NOMO-1 (cell line): Measurements from ENCODE around the gene SKAP1.

Source experiments
- DNase-seq, 2 experiments: peaks; one replicate each; lab custom pipeline; 2025; ENCODE audit not compliant: unreplicated experiment in 2 of 2; lab: John Stamatoyannopoulos, UW

Gene SKAP1

GRCh38 chr17:48429638-48430586 is at the start of gene SKAP1:
SKAP1 (minus strand) TSS chr17:48430214.
- DNase-seq, result peak; percentile 16 to 27

DNA sequence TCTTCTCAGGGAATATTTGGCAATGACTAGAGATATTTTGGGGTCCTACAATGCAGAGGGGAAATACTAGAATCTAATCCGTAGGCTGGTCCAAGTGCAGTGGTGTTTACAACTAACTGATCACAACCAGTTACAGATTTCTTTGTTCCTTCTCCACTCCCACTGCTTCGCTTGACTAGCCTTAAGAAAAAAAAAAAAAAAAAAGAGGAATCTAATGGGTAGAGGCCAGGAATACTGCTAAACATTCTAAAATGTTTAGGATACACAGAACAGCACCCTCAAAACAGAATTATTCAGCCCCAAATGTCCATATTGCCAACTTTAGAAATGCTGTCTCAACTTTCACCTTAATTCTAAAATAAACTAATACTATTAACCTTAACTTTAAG is 49.0 kb upstream of the SKAP1 start:
- no peak for DNase-seq

DNA sequence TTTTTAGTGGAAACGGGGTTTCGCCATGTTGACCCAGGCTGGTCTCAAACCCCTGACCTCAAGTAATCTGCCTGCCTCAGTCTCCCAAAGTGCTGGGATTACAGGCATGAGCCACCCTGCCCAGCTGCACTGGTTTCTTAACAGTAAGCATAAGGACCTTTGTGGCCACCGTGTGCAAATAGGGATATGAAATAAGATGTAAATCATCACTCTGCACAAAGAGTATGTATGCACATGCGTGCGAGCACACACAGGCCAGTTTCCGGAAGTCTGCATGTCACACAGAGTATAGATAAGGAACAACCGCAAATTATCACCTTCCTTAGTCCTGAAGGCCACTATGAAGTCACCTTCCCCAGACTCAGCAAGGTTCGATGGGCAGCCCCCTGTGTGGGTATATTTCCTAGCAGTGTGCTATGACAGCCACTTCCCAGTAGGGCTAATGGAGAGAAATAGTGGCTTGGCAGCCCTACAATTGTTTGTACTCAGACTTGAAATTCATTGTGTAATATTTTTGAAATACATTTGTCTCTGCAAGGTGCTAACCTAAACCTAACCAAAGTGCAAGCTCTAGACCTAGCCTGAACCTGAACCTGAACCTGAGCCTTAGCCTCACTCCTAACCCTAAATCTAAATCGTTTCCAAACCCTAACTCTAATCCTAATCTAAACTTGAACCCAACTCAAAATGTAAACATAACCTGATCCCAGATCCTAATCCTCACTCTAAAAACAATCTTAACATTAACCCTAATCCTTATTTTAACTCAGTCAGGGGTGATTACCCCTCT is 48.4 kb upstream of the SKAP1 start:
- DNase-seq, result peak; percentile 82 to 92

DNA sequence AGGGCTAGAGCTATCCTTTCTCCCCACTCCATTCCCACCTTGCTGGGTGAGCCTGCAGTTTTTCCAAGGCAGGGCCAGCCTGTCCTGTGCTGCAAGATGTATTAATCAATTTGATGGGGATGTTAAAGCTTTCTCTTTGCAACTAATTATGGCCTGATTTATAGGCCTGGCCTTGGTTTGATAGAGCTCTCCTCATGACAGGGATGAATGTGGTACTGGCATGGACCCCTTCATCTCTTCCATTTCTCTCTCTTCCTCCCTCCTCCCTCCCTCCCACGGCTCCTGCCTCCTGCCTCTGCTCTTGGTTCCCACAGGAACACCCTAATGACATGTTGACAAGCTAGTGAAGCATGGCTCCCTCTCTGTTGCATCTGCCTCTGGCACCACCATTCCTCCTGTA is 47.2 kb upstream of the SKAP1 start:
- DNase-seq, result no peak

DNA sequence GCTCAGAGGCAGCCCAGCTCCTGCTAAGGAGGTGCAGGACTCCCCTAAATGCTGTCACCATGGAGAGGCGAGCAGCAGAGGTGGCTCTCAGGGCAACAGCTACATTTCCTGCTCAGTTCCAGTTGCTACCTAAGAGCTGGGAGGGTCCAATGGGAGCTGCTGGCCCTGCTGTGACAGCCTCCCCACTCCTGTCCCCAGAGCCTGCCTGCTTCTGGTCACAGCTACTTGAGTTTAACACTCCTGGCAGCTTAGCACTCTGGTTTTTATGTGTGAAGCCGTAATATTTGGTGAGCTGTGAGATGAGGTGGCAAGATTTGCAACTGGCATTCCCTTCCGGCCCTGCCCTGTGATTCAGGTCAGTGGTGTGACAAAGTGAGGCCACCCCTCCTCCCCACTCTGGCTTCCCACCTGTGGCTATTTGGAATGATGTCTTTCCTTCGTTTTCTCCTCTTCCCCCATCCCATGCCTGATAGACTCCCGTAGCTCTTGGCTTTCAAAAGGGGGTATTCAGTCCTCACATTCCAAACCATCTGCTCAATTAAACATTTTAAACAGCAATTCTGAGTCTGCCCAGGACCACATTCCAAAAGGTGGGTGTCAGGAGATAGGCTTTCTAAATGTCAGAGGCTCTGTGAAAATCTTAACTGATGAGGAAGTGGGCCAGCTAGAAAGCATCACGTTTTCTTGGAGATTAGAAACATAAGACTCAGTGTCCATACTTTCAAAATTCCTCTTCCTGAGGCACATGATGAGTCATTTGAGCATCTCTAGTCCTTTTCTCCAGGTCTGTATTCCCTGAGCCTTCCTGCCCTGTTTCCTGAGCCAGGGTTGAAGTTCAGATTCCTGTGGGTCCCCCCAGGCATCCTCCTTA is 42.6 kb upstream of the SKAP1 start:
- DNase-seq, result no peak

GRCh38 chr17:48471817-48472410 is 41.9 kb upstream of the SKAP1 start:
- no peak for DNase-seq

DNA sequence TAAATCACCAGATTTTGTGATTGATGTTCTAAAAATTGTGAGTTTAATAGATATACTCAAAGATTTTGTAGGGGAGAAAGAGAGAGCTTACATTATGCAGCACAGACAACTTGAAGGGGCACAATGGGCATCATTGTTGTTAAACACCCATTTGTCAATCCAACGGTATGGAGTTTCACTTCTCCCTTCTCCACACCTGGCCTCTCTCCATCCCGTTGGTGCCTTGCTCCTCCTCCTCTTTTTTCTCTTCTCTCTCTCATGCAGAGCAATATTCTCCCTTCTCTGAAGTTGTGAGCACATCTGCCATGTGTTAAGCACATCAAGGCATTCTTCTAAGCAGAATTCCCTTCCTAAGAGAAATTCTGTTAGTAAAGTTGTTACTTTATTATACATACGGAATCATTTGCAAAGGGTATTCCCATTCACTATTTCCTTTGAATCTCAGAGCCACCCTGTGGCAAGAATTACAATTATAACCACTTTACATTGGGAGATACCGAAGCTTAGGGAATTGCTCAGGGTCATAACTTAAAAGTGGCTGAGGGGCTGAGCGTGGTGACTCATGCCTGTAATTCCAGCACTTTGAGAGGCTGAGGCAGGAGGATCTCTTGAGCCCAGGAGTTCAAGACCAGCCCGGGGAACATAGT is 40.5 kb upstream of the SKAP1 start:
- DNase-seq, result peak in 1 of 2 experiments; percentile 32

DNA sequence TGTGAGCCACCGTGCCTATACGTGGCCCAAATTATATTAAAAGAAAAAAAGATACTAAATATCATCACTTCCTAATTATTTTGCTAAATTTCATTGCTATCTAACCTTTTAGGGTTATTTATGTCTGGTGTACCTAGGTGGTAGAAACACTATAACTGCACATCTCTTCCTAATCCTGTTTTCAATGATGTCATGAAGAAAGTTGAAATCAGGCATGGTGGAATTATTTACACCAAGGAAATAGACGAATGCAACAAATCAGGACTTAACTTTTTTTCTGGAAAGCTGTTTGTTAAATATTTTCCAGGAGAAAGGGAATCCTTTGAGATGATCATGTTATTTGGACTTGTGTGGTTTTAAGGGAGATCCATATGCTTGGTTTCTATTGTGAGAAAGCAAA is 39.2 kb upstream of the SKAP1 start:
- DNase-seq, result no peak

- no peak for DNase-seq
These were observed 38.3 kb upstream of the SKAP1 start for GRCh38 chr17:48468299-48468698.

DNA sequence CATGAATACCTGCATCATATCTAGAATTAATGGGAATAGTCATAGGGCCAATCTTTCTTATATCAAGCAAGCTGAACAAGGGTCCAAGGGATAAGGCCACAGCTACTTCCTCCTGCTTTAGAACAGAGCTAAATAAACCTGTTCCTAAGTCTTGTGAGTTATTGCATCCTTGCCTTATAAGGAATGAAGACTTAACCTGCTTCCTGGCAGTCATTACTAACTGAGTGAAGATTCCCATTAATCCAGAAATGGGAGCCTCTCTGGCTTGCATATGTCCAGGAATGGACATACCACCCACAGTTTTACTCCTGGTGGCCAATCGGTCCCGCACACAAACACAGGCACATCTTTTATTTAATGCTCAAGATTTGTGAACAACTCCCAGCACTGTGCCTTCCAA is 35.9 kb upstream of the SKAP1 start:
- no peak for DNase-seq

DNA sequence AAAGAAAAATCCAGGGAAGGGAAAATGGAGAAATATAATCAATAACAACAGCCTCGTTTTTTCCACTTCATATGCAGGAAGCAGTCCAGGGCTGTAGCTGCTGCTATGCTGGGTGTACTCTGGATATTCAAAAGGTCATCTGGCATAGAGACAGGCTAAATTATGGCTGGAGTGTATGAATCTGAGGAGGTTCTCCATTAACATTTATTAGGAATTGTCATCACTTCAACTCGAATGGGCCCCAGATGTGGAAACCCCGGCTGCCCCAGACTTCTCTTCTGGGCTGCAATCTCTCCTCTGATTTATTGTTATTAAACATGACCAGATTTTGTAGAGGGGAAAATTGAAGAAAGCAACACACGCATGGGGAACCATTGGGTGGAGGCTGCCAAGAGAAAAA is 33.5 kb upstream of the SKAP1 start:
- no peak for DNase-seq

DNA sequence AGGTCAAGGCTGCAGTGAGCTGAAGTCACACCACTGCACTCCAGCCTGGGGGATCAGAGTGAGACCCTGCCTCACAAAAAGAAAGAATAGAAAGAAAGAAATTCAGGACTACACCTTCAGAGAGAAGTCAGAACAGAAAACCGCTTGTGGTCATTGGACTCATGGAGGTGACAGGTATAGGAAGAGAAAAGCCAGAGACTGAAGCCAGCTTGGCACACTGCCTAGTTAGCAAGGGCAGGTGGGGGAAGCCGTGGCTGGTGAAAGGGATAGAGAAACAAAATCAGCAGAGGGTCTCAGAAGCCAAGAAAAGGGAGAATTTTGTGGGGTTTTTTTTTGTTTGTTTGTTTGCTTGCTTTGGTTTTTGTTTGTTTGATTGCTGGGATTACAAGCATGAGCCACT is 32.9 kb upstream of the SKAP1 start:
- DNase-seq, result no peak

GRCh38 chr17:48460052-48460451 is 30.0 kb upstream of the SKAP1 start:
- DNase-seq, result no peak

- no peak for DNase-seq
These were observed 29.2 kb upstream of the SKAP1 start for GRCh38 chr17:48459070-48459844.

- peak; percentile 66 to 70 for DNase-seq
These were observed 27.2 kb upstream of the SKAP1 start for GRCh38 chr17:48457080-48457836.

DNA sequence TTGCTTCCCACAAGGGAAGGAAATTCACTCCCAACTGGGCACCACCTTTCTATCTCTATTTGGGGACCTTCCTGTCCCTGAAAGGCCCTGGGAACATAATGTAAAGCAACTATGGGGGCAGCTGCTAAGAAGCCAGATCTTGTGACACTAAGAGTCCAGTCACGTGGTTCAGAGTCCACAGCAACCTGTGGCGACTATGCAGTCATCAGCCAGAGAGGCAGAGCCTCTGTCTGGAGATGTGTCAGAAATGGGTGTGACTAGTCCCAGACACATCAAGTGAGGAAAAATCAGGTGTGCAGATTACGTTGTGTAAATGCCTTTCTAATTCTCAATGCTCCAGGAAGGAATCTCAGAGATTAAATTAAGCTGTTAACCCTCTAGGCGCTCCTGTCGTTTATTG is 26.6 kb upstream of the SKAP1 start:
- DNase-seq, result no peak

GRCh38 chr17:48455791-48456190 is 25.8 kb upstream of the SKAP1 start:
- no peak for DNase-seq

GRCh38 chr17:48453447-48453846 is 23.4 kb upstream of the SKAP1 start:
- DNase-seq, result peak; percentile 22 to 52

GRCh38 chr17:48451489-48451888 is 21.5 kb upstream of the SKAP1 start:
- DNase-seq, result no peak
